ENCODE results near the gene UQCRC2. TPM values are rescaled to one million over a fixed set of nuclear protein-coding genes. Genes with fewer than 3 reads are reported as not detected.
"Not testable (repeated sequence)": the region's sequence is repeated elsewhere in the genome, so short reads cannot be mapped to it uniquely, and the experiment has no call there.

The UQCRC2 gene
- polyA plus RNA-seq (2011; rRNA removed) (209 and 245 TPM in 2 replicates), polyA minus RNA-seq (2011; rRNA and poly(A)+ RNA removed) (213 and 227 TPM in 2 replicates)

GRCh38 chr16:21952793-21953540, at the start of gene UQCRC2:
Gene UQCRC2, plus strand, starts transcription at chr16:21953361. Its CDS starts 63 bp downstream, at chr16:21953424.
- Histone ChIP-seq H3K4me3 (ENCODE audit: low read depth, low read length) (peak within 1 kb of the TSS; percentile 76), H3K9me3 (ENCODE audit: control insufficient read depth, insufficient read depth, low read length) (no peaks in the 10 kb centered on the region), H3K27me3 (ENCODE audit: control insufficient read depth, insufficient read depth, low read length) (no peaks in the 10 kb centered on the region), H3K27ac (ENCODE audit: low read depth, low read length) (peak within 1 kb of the TSS; percentile 92)
- ChIA-PET POLR2A (interaction anchor here (0.6 to 1.1 kb wide), 5 partner anchors 55 to 1994 kb away, joined by 3 to 4 read pairs (median 3); partner anchors contain the start of gene MOSMO), CTCF (interaction anchor here (0.8 to 3.0 kb wide), 5 partner anchors 47 to 296 kb away, joined by 3 to 31 read pairs (median 6); no protein-coding TSS in a partner anchor)
- peak; percentile 84 for DNase-seq (ENCODE audit: low read depth, low spot score)
- TF ChIP-seq CTCF (IDR thresholded peaks at IDR 0.05; ENCODE audit: low read depth, low read length), result no peak

- H3K9me3 ChIP-seq (ENCODE audit: control insufficient read depth, insufficient read depth, low read length); CTCF ChIA-PET; DNase-seq (ENCODE audit: low read depth, low spot score); H3K4me3 ChIP-seq (ENCODE audit: low read depth, low read length); H3K27me3 ChIP-seq (ENCODE audit: control insufficient read depth, insufficient read depth, low read length); POLR2A ChIA-PET; H3K27ac ChIP-seq (ENCODE audit: low read depth, low read length): not testable (repeated sequence)
Measured at GRCh38 chr16:21932650-21933049, 20.5 kb upstream of the UQCRC2 start.

- H3K27ac ChIP-seq (ENCODE audit: low read depth, low read length); DNase-seq (ENCODE audit: low read depth, low spot score); POLR2A ChIA-PET; H3K9me3 ChIP-seq (ENCODE audit: control insufficient read depth, insufficient read depth, low read length); H3K27me3 ChIP-seq (ENCODE audit: control insufficient read depth, insufficient read depth, low read length); CTCF ChIA-PET; H3K4me3 ChIP-seq (ENCODE audit: low read depth, low read length): not testable (repeated sequence)
Measured at GRCh38 chr16:21933316-21933715, 19.8 kb upstream of the UQCRC2 start.

GRCh38 chr16:21933790-21934189, 19.4 kb upstream of the UQCRC2 start:
- H3K9me3 ChIP-seq (ENCODE audit: control insufficient read depth, insufficient read depth, low read length); H3K27ac ChIP-seq (ENCODE audit: low read depth, low read length); POLR2A ChIA-PET; H3K4me3 ChIP-seq (ENCODE audit: low read depth, low read length); DNase-seq (ENCODE audit: low read depth, low spot score); H3K27me3 ChIP-seq (ENCODE audit: control insufficient read depth, insufficient read depth, low read length): not testable (repeated sequence)
- CTCF ChIA-PET, result interaction anchor here (0.7 kb wide), 1 partner anchor 68 kb away, joined by 3 read pairs; no protein-coding TSS in a partner anchor

- H3K27ac ChIP-seq (ENCODE audit: low read depth, low read length); DNase-seq (ENCODE audit: low read depth, low spot score); CTCF ChIA-PET; H3K9me3 ChIP-seq (ENCODE audit: control insufficient read depth, insufficient read depth, low read length); H3K4me3 ChIP-seq (ENCODE audit: low read depth, low read length); POLR2A ChIA-PET; H3K27me3 ChIP-seq (ENCODE audit: control insufficient read depth, insufficient read depth, low read length): not testable (repeated sequence)
Measured at GRCh38 chr16:21936216-21936615, 16.9 kb upstream of the UQCRC2 start.

GRCh38 chr16:21937336-21937829, 15.8 kb upstream of the UQCRC2 start:
- CTCF ChIA-PET, result interaction anchor here (1.9 kb wide), 1 partner anchor 140 kb away, joined by 6 read pairs; no protein-coding TSS in a partner anchor
- Histone ChIP-seq H3K27me3 (ENCODE audit: control insufficient read depth, insufficient read depth, low read length) (peaks cover 5% of the 10 kb centered on the region), H3K4me3 (ENCODE audit: low read depth, low read length) (no peak overlapping the region), H3K9me3 (ENCODE audit: control insufficient read depth, insufficient read depth, low read length) (no peaks in the 10 kb centered on the region), H3K27ac (ENCODE audit: low read depth, low read length) (no peak overlapping the region)
- POLR2A ChIA-PET, result no interaction called here
- no peak for DNase-seq (ENCODE audit: low read depth, low spot score)
- no peak for TF ChIP-seq CTCF (IDR thresholded peaks at IDR 0.05; ENCODE audit: low read depth, low read length)

- Histone ChIP-seq H3K27me3 (ENCODE audit: control insufficient read depth, insufficient read depth, low read length) (peaks cover 5% of the 10 kb centered on the region), H3K27ac (ENCODE audit: low read depth, low read length) (no peak overlapping the region), H3K9me3 (ENCODE audit: control insufficient read depth, insufficient read depth, low read length) (no peaks in the 10 kb centered on the region), H3K4me3 (ENCODE audit: low read depth, low read length) (no peak overlapping the region)
- ChIA-PET CTCF (no interaction called here), POLR2A (no interaction called here)
- DNase-seq (ENCODE audit: low read depth, low spot score), result no peak
- no peak for TF ChIP-seq CTCF (IDR thresholded peaks at IDR 0.05; ENCODE audit: low read depth, low read length)
Measured at GRCh38 chr16:21940570-21940969, 12.6 kb upstream of the UQCRC2 start.

All from AG04450 (cell line).